PC-9 (cell line): Measurements from ENCODE around the gene AMIGO1. TPM values are rescaled to one million over a fixed set of nuclear protein-coding genes. Genes with fewer than 3 reads are reported as not detected.

Experiments used
- BruUV-seq: library from RNA; stranded (reverse); fragments of 400-500 nt; replicated peaks from 2 replicates; lab custom pipeline; 2021; lab: Mats Ljungman, UMichigan
- CTCF ChIA-PET: fragments of 300-600 bp; sonication (Branson Sonifier 250); formaldehyde crosslinking; loops from one replicate; lab custom pipeline; 2022; ENCODE audit warnings: antibody characterized with exemption; lab: Charles Lee
- POLR2A ChIA-PET: fragments of 300-600 bp; sonication (Branson Sonifier 250); formaldehyde crosslinking; loops from one replicate; lab custom pipeline; 2022; ENCODE audit warnings: antibody characterized with exemption; ENCODE audit not compliant: unreplicated experiment; lab: Charles Lee
- DNase-seq, 2 experiments: peaks; one replicate each; pipeline versions ENCODE4 v3.0.0 to v3.0.0-alpha.2; 2015 to 2022; ENCODE audit warnings: mixed read lengths in 1 of 2
- H2AFZ ChIP-seq: fragments of 200-600 bp; sonication (generic); 2 replicates; pipeline ENCODE4 v1.8.1; 2017; ENCODE audit warnings: antibody characterized with exemption
- H3F3A ChIP-seq: fragments of 200-600 bp; sonication (generic); 2 replicates; pipeline ENCODE4 v1.8.1; 2017; ENCODE audit warnings: antibody characterized with exemption, mild to moderate bottlenecking, low read depth; ENCODE audit not compliant: insufficient read depth
- H3K27ac ChIP-seq: fragments of 200-600 bp; sonication (generic); 2 replicates; pipeline ENCODE4 v1.6.1; 2016; ENCODE audit warnings: mixed run types
- H3K27me3 ChIP-seq: fragments of 200-600 bp; sonication (generic); 2 replicates; pipeline ENCODE4 v1.6.1; 2016; ENCODE audit warnings: low read depth, mixed run types; ENCODE audit not compliant: insufficient read depth
- H3K36me3 ChIP-seq: fragments of 200-600 bp; sonication (generic); 2 replicates; pipeline ENCODE4 v1.6.1; 2016; ENCODE audit warnings: low read depth, mixed run types
- H3K4me1 ChIP-seq: fragments of 200-600 bp; sonication (generic); replicated peaks from 2 replicates; pipeline ENCODE4 v1.6.1; 2016; ENCODE audit warnings: mixed run types; ENCODE audit not compliant: insufficient read depth
- H3K4me2 ChIP-seq: fragments of 200-600 bp; sonication (generic); 2 replicates; pipeline ENCODE4 v1.6.1; 2017; ENCODE audit warnings: mixed run types
- H3K4me3 ChIP-seq: fragments of 200-600 bp; sonication (generic); 2 replicates; pipeline ENCODE4 v1.6.1; 2016; ENCODE audit warnings: mixed run types
- H3K79me2 ChIP-seq: fragments of 200-600 bp; sonication (generic); 2 replicates; pipeline ENCODE4 v1.6.1; 2017; ENCODE audit warnings: low read depth, mixed run types
- H3K9me2 ChIP-seq: fragments of 200-600 bp; sonication (generic); 2 replicates; pipeline ENCODE4 v1.8.1; 2017; ENCODE audit warnings: mild to moderate bottlenecking; ENCODE audit not compliant: insufficient read depth
- H3K9me3 ChIP-seq: fragments of 200-600 bp; sonication (generic); 2 replicates; pipeline ENCODE4 v1.8.1; 2016; ENCODE audit warnings: low read depth; ENCODE audit not compliant: insufficient read depth
- H4K20me1 ChIP-seq: fragments of 200-600 bp; sonication (generic); 2 replicates; pipeline ENCODE4 v1.8.1; 2017; ENCODE audit not compliant: insufficient read depth
- EZH2 ChIP-seq: fragments of 200-600 bp; sonication (generic); IDR thresholded peaks from 2 replicates; pipeline ENCODE4 v1.8.0; 2017; ENCODE audit warnings: antibody characterized with exemption, low read depth
- intact Hi-C: fragments of 100-400 bp; cut with micrococcal nuclease; formaldehyde crosslinking; loops from one replicate; pipeline ENCODE4 v1.10.0; 2022; ENCODE audit not compliant: unreplicated experiment
- total RNA-seq: library from RNA; stranded (reverse); gene quantifications from 2 replicates; pipeline ENCODE4 v1.2.3, GENCODE V29; 2021
- TF ChIP-seq, protein P1 (sequence below): fragments of 200-600 bp; sonication (generic); conservative IDR thresholded peaks from 2 replicates; pipeline ENCODE4 v1.6.1; 2017; ENCODE audit warnings: mixed run types, antibody characterized with exemption, mild to moderate bottlenecking, moderate library complexity

The AMIGO1 gene
- total RNA-seq, 1 experiment from 2014 or later: 4.2 TPM

DNA sequence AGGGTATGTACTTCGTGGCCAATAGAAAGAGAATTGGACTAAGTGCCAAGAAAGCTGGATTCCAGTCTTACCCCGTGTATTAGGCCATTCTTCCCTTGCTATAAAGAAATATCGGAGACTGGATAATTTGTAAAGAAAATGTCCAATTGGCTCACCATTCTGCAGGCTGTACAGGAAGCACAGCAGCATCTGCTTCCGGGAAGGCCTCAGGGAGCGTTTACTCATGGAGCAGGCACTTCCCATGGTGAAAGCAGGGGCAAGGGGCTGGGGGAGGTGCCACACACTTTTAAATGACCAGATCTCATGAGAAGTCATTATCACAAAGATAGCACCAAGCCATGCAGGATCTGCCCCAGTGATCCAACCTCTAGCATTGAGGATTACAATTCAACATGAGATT is 7.8 kb upstream of the AMIGO1 start:
- Histone ChIP-seq H4K20me1 (no peaks in the 10 kb centered on the region), H3K4me2 (no peak overlapping the region), H3K27me3 (peaks cover 22% of the 10 kb centered on the region; the same call in 1 of the 2 replicates), H3K79me2 (no peaks in the 10 kb centered on the region), H3K9me2 (no peaks in the 10 kb centered on the region; the same call in 1 of the 2 replicates), H3F3A (no peaks in the 10 kb centered on the region; the same call in 1 of the 2 replicates), H3K9me3 (no peaks in the 10 kb centered on the region), H3K36me3 (no peaks in the 10 kb centered on the region), H3K4me1 (no peaks in the 10 kb centered on the region), H3K27ac (no peak overlapping the region), H3K4me3 (no peak overlapping the region), H2AFZ (no peak overlapping the region)
- POLR2A ChIA-PET: no interaction called here
- CTCF ChIA-PET: no interaction called here
- TF ChIP-seq, protein P1, sequence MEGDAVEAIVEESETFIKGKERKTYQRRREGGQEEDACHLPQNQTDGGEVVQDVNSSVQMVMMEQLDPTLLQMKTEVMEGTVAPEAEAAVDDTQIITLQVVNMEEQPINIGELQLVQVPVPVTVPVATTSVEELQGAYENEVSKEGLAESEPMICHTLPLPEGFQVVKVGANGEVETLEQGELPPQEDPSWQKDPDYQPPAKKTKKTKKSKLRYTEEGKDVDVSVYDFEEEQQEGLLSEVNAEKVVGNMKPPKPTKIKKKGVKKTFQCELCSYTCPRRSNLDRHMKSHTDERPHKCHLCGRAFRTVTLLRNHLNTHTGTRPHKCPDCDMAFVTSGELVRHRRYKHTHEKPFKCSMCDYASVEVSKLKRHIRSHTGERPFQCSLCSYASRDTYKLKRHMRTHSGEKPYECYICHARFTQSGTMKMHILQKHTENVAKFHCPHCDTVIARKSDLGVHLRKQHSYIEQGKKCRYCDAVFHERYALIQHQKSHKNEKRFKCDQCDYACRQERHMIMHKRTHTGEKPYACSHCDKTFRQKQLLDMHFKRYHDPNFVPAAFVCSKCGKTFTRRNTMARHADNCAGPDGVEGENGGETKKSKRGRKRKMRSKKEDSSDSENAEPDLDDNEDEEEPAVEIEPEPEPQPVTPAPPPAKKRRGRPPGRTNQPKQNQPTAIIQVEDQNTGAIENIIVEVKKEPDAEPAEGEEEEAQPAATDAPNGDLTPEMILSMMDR: no peak
- no peak for TF ChIP-seq EZH2
- no TSS peak for BruUV-seq
- no peak for DNase-seq
- intact Hi-C loops: no loop called here

DNA sequence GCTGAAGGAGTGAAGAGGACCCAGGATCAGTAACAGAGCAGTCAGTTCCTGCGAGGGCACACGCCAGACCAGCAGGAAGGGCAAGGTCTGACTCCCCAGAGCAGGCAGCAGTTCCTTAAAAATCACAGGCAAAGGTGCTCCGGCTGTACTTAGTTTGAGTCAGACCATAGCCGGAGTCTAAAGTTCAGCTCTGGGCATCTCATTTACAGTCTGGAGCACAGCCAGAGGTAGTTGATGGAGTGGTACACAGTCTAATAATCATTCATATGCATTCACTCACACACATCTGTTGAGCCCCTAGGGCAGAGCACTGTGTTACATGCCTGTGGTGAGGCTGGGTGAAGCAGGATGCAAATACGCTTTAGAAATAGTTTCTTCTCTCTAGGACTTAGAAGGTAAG is 7.3 kb upstream of the AMIGO1 start:
- no peaks in the 10 kb centered on the region for H3K36me3 ChIP-seq
- no peaks in the 10 kb centered on the region; the same call in 1 of the 2 replicates for H3K9me2 ChIP-seq
- H3K9me3 ChIP-seq: no peaks in the 10 kb centered on the region
- no peaks in the 10 kb centered on the region for H3K79me2 ChIP-seq
- H2AFZ ChIP-seq: no peak overlapping the region
- peaks cover 17% of the 10 kb centered on the region; the same call in 1 of the 2 replicates for H3K27me3 ChIP-seq
- H3F3A ChIP-seq: no peaks in the 10 kb centered on the region; the same call in 1 of the 2 replicates
- POLR2A ChIA-PET: no interaction called here
- H3K4me1 ChIP-seq: no peaks in the 10 kb centered on the region
- H3K27ac ChIP-seq: no peak overlapping the region
- H3K4me3 ChIP-seq: no peak overlapping the region
- no peak for TF ChIP-seq EZH2
- TF ChIP-seq, protein P1: no peak
- no TSS peak for BruUV-seq
- no peaks in the 10 kb centered on the region for H4K20me1 ChIP-seq
- no peak overlapping the region for H3K4me2 ChIP-seq
- CTCF ChIA-PET: no interaction called here
- intact Hi-C loops: no loop called here
- no peak for DNase-seq

DNA sequence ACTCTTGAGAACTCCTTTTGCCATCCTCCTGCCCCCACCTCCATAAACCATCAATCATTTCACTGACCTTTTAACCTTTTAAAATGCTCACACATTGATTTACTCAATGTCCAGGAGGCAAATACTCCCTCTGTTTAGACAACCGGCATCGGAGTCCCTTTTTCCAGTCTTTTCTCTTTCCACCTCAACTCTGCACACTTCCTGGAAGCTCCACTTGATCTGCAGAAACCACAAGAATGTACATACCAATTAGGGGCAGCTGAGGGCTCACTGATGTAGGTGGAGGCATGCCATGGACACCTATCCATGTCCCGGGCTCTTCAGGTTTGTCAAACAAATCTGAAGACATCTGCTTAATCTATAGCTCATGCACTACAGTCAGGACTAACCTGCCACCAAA is 5.3 kb upstream of the AMIGO1 start:
- Histone ChIP-seq H3K4me3 (no peak overlapping the region), H3K9me3 (no peaks in the 10 kb centered on the region), H3K36me3 (no peaks in the 10 kb centered on the region), H3K27me3 (no peaks in the 10 kb centered on the region), H3F3A (no peaks in the 10 kb centered on the region; the same call in 1 of the 2 replicates), H3K4me2 (no peak overlapping the region), H2AFZ (no peak overlapping the region), H3K4me1 (peaks cover 10% of the 10 kb centered on the region), H4K20me1 (no peaks in the 10 kb centered on the region), H3K9me2 (no peaks in the 10 kb centered on the region; the same call in 1 of the 2 replicates), H3K27ac (no peak overlapping the region), H3K79me2 (no peaks in the 10 kb centered on the region)
- no peak for DNase-seq
- no TSS peak for BruUV-seq
- ChIA-PET CTCF (interaction anchor here (1.1 kb wide), 1 partner anchor 18 kb away, joined by 5 read pairs; no protein-coding TSS in a partner anchor), POLR2A (interaction anchor here (0.6 kb wide), 1 partner anchor 117 kb away, joined by 4 read pairs; no protein-coding TSS in a partner anchor)
- TF ChIP-seq, protein P1: no peak
- TF ChIP-seq EZH2: no peak
- intact Hi-C loops: no loop called here
